BE2C (cell line): ENCODE results near the gene MAP2.
A peak's percentile ranks its signal among the peaks of the same experiment; 100 is the strongest.

ENCODE experiments used
- DNase-seq: peaks from one replicate; pipeline ENCODE4 v3.0.0-alpha.2; 2020
- H3K27me3 ChIP-seq: fragments of 250-450 bp; sonication (Bioruptor Pico); 2 replicates; pipeline ENCODE4 v1.5.1; 2020; ENCODE audit warnings: mild to moderate bottlenecking
- H3K36me3 ChIP-seq: fragments of 250-450 bp; sonication (Bioruptor Pico); 2 replicates; pipeline ENCODE4 v1.5.1; 2020; ENCODE audit warnings: mild to moderate bottlenecking
- H3K4me1 ChIP-seq: fragments of 250-450 bp; sonication (Bioruptor Pico); 2 replicates; pipeline ENCODE4 v1.5.1; 2020
- H3K4me3 ChIP-seq: 2 replicates; pipeline ENCODE4 v1.5.1; 2011; ENCODE audit warnings: low read depth, low read length
- H3K9me3 ChIP-seq: fragments of 250-450 bp; sonication (Bioruptor Pico); 2 replicates; pipeline ENCODE4 v1.5.1; 2020
- CTCF ChIP-seq: IDR thresholded peaks from 2 replicates; pipeline ENCODE4 v1.5.1; 2012; ENCODE audit warnings: mild to moderate bottlenecking, low read depth, low read length

Gene MAP2

DNA sequence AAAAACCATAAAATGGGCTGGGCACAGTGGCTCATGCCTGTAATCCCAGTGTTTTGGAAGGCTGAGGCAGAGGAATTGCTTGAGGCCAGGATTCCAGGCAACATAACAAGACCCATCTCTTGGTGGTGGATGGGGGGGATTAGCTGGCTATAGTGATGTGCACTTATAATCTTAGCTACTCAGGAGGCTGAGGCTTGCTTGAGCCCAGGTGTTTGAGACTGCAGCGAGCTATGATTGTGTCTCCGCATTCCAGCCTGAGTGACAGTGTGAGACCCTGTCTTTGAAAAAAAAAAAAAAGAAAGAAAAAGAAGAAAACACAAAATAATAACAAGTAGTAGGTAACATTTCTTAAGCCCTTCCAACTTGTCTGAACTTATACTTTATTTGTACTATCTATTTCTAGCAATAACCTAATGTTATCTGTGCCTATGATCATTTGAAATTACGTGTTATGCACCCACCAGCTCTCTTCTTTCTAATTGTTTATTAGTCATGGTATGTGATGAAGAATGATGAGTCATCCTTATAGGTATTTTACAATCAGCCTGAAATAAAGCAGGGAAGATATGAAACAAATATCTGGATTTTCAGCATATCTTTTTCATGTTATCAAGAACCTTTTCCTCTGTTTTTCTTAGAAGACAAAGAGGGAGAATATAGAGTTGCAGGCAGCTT is 218.4 kb downstream of the MAP2 start:
- no peaks in the 10 kb centered on the region for H3K9me3 ChIP-seq
- peaks cover 1% of the 10 kb centered on the region for H3K36me3 ChIP-seq
- H3K4me3 ChIP-seq = no peak overlapping the region
- no peak for DNase-seq
- no peaks in the 10 kb centered on the region for H3K27me3 ChIP-seq
- no peak for TF ChIP-seq CTCF
- H3K4me1 ChIP-seq = peaks cover 22% of the 10 kb centered on the region

DNA sequence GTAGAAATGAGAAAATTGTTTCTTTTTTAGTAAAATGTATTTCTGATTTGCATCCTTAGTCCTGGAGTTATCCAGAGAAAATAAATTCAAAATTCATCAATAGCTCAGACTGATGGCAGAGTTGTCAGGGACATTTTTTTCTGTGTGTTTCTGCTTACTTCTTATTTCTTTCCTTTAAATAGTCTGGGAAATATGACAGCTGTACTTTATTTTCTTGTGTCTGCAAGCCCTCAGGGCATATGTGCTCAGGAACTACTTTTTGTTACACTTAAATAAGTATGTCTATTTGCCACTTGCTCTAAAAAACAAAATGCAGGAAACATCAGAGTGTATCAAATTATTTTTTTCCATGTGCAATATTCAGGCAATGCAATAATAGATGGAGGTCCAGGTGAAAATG is 221.0 kb downstream of the MAP2 start:
- no peaks in the 10 kb centered on the region; the same call in 1 of the 2 replicates for H3K36me3 ChIP-seq
- no peak for DNase-seq
- no peak for TF ChIP-seq CTCF
- peaks cover 16% of the 10 kb centered on the region for H3K4me1 ChIP-seq
- no peaks in the 10 kb centered on the region for H3K9me3 ChIP-seq
- H3K4me3 ChIP-seq = no peak overlapping the region
- H3K27me3 ChIP-seq = no peaks in the 10 kb centered on the region

- Histone ChIP-seq H3K4me1 (peaks cover 8% of the 10 kb centered on the region), H3K27me3 (no peaks in the 10 kb centered on the region), H3K36me3 (peaks cover 7% of the 10 kb centered on the region), H3K9me3 (no peaks in the 10 kb centered on the region), H3K4me3 (no peak overlapping the region)
- TF ChIP-seq CTCF = no peak
- no peak for DNase-seq
Measured at GRCh38 chr2:209648714-209649113, 224.9 kb downstream of the MAP2 start.

DNA sequence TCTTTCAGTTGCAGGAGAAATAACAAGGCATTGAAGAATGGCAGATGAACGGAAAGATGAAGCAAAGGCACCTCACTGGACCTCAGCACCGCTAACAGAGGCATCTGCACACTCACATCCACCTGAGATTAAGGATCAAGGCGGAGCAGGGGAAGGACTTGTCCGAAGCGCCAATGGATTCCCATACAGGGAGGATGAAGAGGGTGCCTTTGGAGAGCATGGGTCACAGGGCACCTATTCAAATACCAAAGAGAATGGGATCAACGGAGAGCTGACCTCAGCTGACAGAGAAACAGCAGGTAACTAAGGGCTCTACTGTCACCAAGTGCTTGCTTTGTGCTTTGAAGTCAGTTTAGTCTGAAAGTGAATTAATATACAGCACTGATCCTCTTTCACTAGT is 229.3 kb downstream of the MAP2 start:
- peaks cover 19% of the 10 kb centered on the region for H3K36me3 ChIP-seq
- no peaks in the 10 kb centered on the region for H3K9me3 ChIP-seq
- H3K4me3 ChIP-seq = no peak overlapping the region
- no peak for DNase-seq
- peaks cover 7% of the 10 kb centered on the region; the same call in 1 of the 2 replicates for H3K4me1 ChIP-seq
- TF ChIP-seq CTCF = no peak
- H3K27me3 ChIP-seq = no peaks in the 10 kb centered on the region

GRCh38 chr2:209661286-209661894 is 237.5 kb downstream of the MAP2 start:
- Histone ChIP-seq H3K4me1 (peaks cover 8% of the 10 kb centered on the region), H3K27me3 (no peaks in the 10 kb centered on the region), H3K4me3 (peak overlapping the region; percentile 82), H3K9me3 (no peaks in the 10 kb centered on the region), H3K36me3 (peaks cover 4% of the 10 kb centered on the region; the same call in 1 of the 2 replicates)
- peak; percentile 75 for DNase-seq
- TF ChIP-seq CTCF = no peak

DNA sequence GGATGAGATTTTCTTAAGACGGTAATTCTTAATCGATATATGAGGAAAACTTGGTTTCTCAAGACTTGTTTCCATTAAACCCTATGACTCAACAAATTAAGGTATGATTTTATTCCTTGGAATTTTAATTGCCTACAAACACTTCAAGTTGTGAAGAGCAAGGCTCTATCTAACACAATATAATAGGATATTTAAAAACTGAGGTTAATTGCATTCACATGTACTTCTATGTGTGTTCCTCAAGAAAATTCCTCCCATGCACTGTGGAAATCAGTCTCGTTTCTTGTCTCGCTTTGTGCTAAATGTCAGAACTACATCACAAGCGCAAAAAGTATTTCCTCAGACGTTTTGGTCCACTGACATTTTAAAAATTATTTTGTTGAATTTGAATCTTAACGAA is 238.2 kb downstream of the MAP2 start:
- H3K4me1 ChIP-seq = peaks cover 8% of the 10 kb centered on the region
- peak overlapping the region; percentile 82 for H3K4me3 ChIP-seq
- DNase-seq = no peak
- H3K27me3 ChIP-seq = no peaks in the 10 kb centered on the region
- TF ChIP-seq CTCF = no peak
- peaks cover under 1% of the 10 kb centered on the region; the same call in 1 of the 2 replicates for H3K36me3 ChIP-seq
- no peaks in the 10 kb centered on the region for H3K9me3 ChIP-seq
